ENCODE measurements around the gene PDE4D. TPM values are rescaled to one million over a fixed set of nuclear protein-coding genes. Genes with fewer than 3 reads are reported as not detected.

PDE4D gene
- total RNA-seq, 4 donors from 2014 or later, result 15.9 to 66.3 (median 48.7) TPM

- Histone ChIP-seq H3K36me3 (no peaks in the 10 kb centered on the region), H3K27me3 (no peaks in the 10 kb centered on the region), H3K27ac (no peak overlapping the region), H3K4me1 (peaks cover 0 to 5% (median 0%) of the 10 kb centered on the region in 4 donors), H3K4me3 (no peak overlapping the region), H3K9me3 (no peaks in the 10 kb centered on the region)
- peak; percentile 19 to 50 (median 35) for TF ChIP-seq CTCF (IDR thresholded peaks at IDR 0.05)
- TF ChIP-seq EP300 (IDR thresholded peaks at IDR 0.05), result no peak
- 37 to 42% methylated on average over 8 of the region's 8 CpGs for WGBS, 2 donors
- peak in 1 of 2 donors; percentile 58 for DNase-seq (ENCODE audit: low spot score in 2 of 2)
Measured at GRCh38 chr5:59813761-59814536, 79.6 kb downstream of the PDE4D start.

- TF ChIP-seq EP300 (IDR thresholded peaks at IDR 0.05), result no peak
- TF ChIP-seq POLR2A (IDR thresholded peaks at IDR 0.05), result no peak
- TF ChIP-seq CTCF (IDR thresholded peaks at IDR 0.05), result peak; percentile 80 to 90 (median 83)
- H3K4me3 ChIP-seq, result no peak overlapping the region
- no peaks in the 10 kb centered on the region for H3K27me3 ChIP-seq
- peaks cover 0 to 5% (median 0%) of the 10 kb centered on the region in 4 donors for H3K4me1 ChIP-seq
- no peaks in the 10 kb centered on the region for H3K9me3 ChIP-seq
- H3K27ac ChIP-seq, result no peak overlapping the region
- 4% methylated on average over 14 of the region's 14 CpGs for WGBS, 2 donors
- no peaks in the 10 kb centered on the region for H3K36me3 ChIP-seq
- peak; percentile 59 to 76 for DNase-seq (ENCODE audit: low spot score in 2 of 2)
Measured at GRCh38 chr5:59810041-59810440, 83.5 kb downstream of the PDE4D start.

GRCh38 chr5:59807806-59808205 lies 85.7 kb downstream of the PDE4D start:
- no peak for TF ChIP-seq EP300 (IDR thresholded peaks at IDR 0.05)
- no peak for TF ChIP-seq CTCF (IDR thresholded peaks at IDR 0.05)
- TF ChIP-seq POLR2A (IDR thresholded peaks at IDR 0.05), result no peak
- no peaks in the 10 kb centered on the region for H3K36me3 ChIP-seq
- WGBS, 2 donors, result 92 to 95% methylated on average over 3 of the region's 3 CpGs
- no peak overlapping the region for H3K4me3 ChIP-seq
- no peaks in the 10 kb centered on the region for H3K9me3 ChIP-seq
- H3K27ac ChIP-seq, result no peak overlapping the region
- no peaks in the 10 kb centered on the region for H3K27me3 ChIP-seq
- peaks cover 0 to 5% (median 0%) of the 10 kb centered on the region in 4 donors for H3K4me1 ChIP-seq
- DNase-seq (ENCODE audit: low spot score in 2 of 2), result no peak

- H3K9me3 ChIP-seq, result no peaks in the 10 kb centered on the region
- no peaks in the 10 kb centered on the region for H3K27me3 ChIP-seq
- no peaks in the 10 kb centered on the region for H3K36me3 ChIP-seq
- H3K4me3 ChIP-seq, result no peak overlapping the region
- H3K4me1 ChIP-seq, result peaks cover 0 to 10% (median 1%) of the 10 kb centered on the region in 4 donors
- TF ChIP-seq EP300 (IDR thresholded peaks at IDR 0.05) (no peak), POLR2A (IDR thresholded peaks at IDR 0.05) (no peak), CTCF (IDR thresholded peaks at IDR 0.05) (peak in 1 of 5 experiments; percentile 4)
- WGBS, 2 donors, result 48 to 76% methylated on average over 1 of the region's 1 CpG
- DNase-seq (ENCODE audit: low spot score in 2 of 2), result no peak
- H3K27ac ChIP-seq, result no peak overlapping the region
Measured at GRCh38 chr5:59800347-59800893, 93.1 kb downstream of the PDE4D start.

- WGBS, 2 donors, result 13 to 15% methylated on average over 6 of the region's 6 CpGs
Measured at GRCh38 chr5:59799668-59800346, 93.7 kb downstream of the PDE4D start.

More at GRCh38 chr5:59799668-59800346, 93.7 kb downstream of the PDE4D start:
- peak in 1 of 2 donors; percentile 62 for DNase-seq (ENCODE audit: low spot score in 2 of 2)
- peak overlapping the region in 3 of 4 donors; percentile 19 to 59 (median 28) for H3K27ac ChIP-seq
- H3K4me3 ChIP-seq, result peak overlapping the region in 2 of 4 donors; percentile 11 to 16
- H3K4me1 ChIP-seq, result peaks cover 0 to 10% (median 1%) of the 10 kb centered on the region in 4 donors
- no peaks in the 10 kb centered on the region for H3K9me3 ChIP-seq
- no peaks in the 10 kb centered on the region for H3K36me3 ChIP-seq
- H3K27me3 ChIP-seq, result no peaks in the 10 kb centered on the region
- TF ChIP-seq CTCF (IDR thresholded peaks at IDR 0.05) (peak; percentile 66 to 83 (median 70)), POLR2A (IDR thresholded peaks at IDR 0.05) (no peak), EP300 (IDR thresholded peaks at IDR 0.05) (no peak)

Measured in tibial nerve (tissue), 4 donors.